ENCODE results near the gene MRPL41.
"Not testable (repeated sequence)": the region's sequence is repeated elsewhere in the genome, so short reads cannot be mapped to it uniquely, and the experiment has no call there.

The MRPL41 gene

DNA sequence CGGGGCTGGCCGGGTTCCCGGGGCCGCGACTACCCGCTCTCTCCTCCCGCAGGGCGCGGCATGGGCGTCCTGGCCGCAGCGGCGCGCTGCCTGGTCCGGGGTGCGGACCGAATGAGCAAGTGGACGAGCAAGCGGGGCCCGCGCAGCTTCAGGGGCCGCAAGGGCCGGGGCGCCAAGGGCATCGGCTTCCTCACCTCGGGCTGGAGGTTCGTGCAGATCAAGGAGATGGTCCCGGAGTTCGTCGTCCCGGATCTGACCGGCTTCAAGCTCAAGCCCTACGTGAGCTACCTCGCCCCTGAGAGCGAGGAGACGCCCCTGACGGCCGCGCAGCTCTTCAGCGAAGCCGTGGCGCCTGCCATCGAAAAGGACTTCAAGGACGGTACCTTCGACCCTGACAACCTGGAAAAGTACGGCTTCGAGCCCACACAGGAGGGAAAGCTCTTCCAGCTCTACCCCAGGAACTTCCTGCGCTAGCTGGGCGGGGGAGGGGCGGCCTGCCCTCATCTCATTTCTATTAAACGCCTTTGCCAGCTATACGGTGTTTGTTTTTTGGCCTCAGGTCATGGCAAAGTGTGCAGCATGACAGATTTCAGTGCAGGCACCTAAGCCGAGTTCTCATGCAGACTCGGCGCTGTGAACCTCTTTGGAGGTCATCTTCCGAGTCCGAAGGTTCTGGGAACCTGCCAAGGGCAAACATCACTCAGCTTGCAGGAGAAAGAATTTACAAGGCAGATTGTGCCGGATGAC lies 516 bp downstream of the MRPL41 start:
- Histone ChIP-seq H3K9me3 (ENCODE audit: control insufficient read depth in 1 of 2, low read length in 2 of 2) (no peaks in the 10 kb centered on the region), H3K4me1 (ENCODE audit: control insufficient read depth in 1 of 2, insufficient read depth in 2 of 2, low read length in 2 of 2) (peaks cover 12 to 21% of the 10 kb centered on the region in 2 donors), H3K36me3 (ENCODE audit: control insufficient read depth in 1 of 2, insufficient read depth in 2 of 2, low read length in 2 of 2) (peaks cover 3 to 20% of the 10 kb centered on the region in 2 donors), H3K9ac (ENCODE audit: low read depth in 1 of 2, low read length in 2 of 2) (peak overlapping the region; percentile 71 to 80), H3K4me3 (ENCODE audit: low read depth in 1 of 2, low read length in 2 of 2) (peak overlapping the region; percentile 87 to 92), H3K27ac (ENCODE audit: low read depth, low read length) (peak overlapping the region; percentile 51), H3K27me3 (ENCODE audit: control insufficient read depth in 1 of 2, insufficient read depth in 2 of 2, low read length in 2 of 2) (no peaks in the 10 kb centered on the region)

DNA sequence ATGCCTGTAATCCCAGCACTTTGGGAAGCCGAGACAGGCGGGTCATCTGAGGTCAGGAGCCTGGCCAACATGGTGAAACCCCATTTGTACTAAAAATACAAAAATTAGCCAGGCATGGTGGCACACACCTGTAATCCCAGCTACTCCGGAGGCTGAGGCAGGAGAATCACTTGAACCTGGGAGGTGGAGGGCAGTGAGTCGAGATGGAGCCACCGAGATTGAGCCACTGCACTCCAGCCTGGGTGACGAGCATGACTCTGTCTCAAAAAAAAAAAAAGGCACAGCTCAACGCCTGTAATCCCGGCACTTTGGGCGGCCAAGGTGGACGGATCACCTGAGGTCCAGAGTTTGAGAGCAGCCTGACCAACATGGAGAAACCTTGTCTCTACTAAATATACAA lies 2.0 kb downstream of the MRPL41 start:
- H3K4me3 ChIP-seq (ENCODE audit: low read depth in 1 of 2, low read length in 2 of 2); H3K27me3 ChIP-seq (ENCODE audit: control insufficient read depth in 1 of 2, insufficient read depth in 2 of 2, low read length in 2 of 2); H3K9me3 ChIP-seq (ENCODE audit: control insufficient read depth in 1 of 2, low read length in 2 of 2); H3K27ac ChIP-seq (ENCODE audit: low read depth, low read length); H3K9ac ChIP-seq (ENCODE audit: low read depth in 1 of 2, low read length in 2 of 2): not testable (repeated sequence)
- Histone ChIP-seq H3K4me1 (ENCODE audit: control insufficient read depth in 1 of 2, insufficient read depth in 2 of 2, low read length in 2 of 2) (peaks cover 12 to 21% of the 10 kb centered on the region in 2 donors), H3K36me3 (ENCODE audit: control insufficient read depth in 1 of 2, insufficient read depth in 2 of 2, low read length in 2 of 2) (peaks cover 3 to 25% of the 10 kb centered on the region in 2 donors)

DNA sequence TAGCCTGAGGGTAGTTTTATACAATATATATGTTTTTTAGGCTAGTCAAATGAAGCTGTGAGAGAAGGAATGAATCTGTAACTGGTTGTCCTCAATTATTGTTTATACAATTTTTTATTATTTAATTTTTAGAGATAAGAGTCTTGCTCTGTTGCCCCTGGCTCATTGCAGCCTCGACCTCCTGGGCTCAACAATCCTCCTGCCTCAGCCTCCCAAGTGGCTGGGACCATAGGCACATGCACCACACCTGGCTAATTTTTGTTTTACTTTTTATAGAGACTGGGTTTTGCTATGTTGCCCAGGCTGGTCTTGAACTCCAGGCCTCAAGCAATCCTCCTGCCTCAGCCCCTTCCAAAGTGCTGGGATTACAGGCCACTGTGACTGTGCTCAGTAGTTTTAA lies 2.7 kb downstream of the MRPL41 start:
- peaks cover 12 to 21% of the 10 kb centered on the region in 2 donors for H3K4me1 ChIP-seq (ENCODE audit: control insufficient read depth in 1 of 2, insufficient read depth in 2 of 2, low read length in 2 of 2)
- H3K4me3 ChIP-seq (ENCODE audit: low read depth in 1 of 2, low read length in 2 of 2): no peak overlapping the region
- no peaks in the 10 kb centered on the region for H3K9me3 ChIP-seq (ENCODE audit: control insufficient read depth in 1 of 2, low read length in 2 of 2)
- H3K9ac ChIP-seq (ENCODE audit: low read depth in 1 of 2, low read length in 2 of 2): no peak overlapping the region
- H3K27me3 ChIP-seq (ENCODE audit: control insufficient read depth in 1 of 2, insufficient read depth in 2 of 2, low read length in 2 of 2): no peaks in the 10 kb centered on the region
- H3K36me3 ChIP-seq (ENCODE audit: control insufficient read depth in 1 of 2, insufficient read depth in 2 of 2, low read length in 2 of 2): peaks cover 3 to 25% of the 10 kb centered on the region in 2 donors
- no peak overlapping the region for H3K27ac ChIP-seq (ENCODE audit: low read depth, low read length)

DNA sequence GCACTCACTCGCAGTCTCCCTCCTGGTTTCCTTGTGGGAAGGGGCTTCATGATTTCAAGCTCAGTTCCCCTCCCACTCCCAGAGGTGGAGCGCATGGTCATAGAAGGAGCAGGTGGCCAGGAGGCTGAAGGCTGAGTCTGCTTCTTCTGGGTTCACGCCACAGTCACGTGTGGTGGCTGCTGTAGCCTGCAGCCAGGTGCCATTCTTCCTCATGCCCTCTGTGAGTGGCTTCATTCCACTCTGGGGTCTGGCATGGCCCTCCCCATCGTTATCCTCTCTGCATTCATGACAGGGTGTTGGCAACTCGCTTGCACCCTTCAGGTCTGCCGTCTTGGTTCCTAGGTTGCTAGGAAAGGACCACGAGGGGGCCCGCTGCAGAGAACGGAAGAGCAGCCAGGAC lies 3.5 kb downstream of the MRPL41 start:
- no peak overlapping the region for H3K9ac ChIP-seq (ENCODE audit: low read depth in 1 of 2, low read length in 2 of 2)
- H3K9me3 ChIP-seq (ENCODE audit: control insufficient read depth in 1 of 2, low read length in 2 of 2): no peaks in the 10 kb centered on the region
- H3K27ac ChIP-seq (ENCODE audit: low read depth, low read length): no peak overlapping the region
- no peaks in the 10 kb centered on the region for H3K27me3 ChIP-seq (ENCODE audit: control insufficient read depth in 1 of 2, insufficient read depth in 2 of 2, low read length in 2 of 2)
- H3K4me3 ChIP-seq (ENCODE audit: low read depth in 1 of 2, low read length in 2 of 2): no peak overlapping the region
- peaks cover 6 to 13% of the 10 kb centered on the region in 2 donors for H3K4me1 ChIP-seq (ENCODE audit: control insufficient read depth in 1 of 2, insufficient read depth in 2 of 2, low read length in 2 of 2)
- peaks cover 6 to 25% of the 10 kb centered on the region in 2 donors for H3K36me3 ChIP-seq (ENCODE audit: control insufficient read depth in 1 of 2, insufficient read depth in 2 of 2, low read length in 2 of 2)

DNA sequence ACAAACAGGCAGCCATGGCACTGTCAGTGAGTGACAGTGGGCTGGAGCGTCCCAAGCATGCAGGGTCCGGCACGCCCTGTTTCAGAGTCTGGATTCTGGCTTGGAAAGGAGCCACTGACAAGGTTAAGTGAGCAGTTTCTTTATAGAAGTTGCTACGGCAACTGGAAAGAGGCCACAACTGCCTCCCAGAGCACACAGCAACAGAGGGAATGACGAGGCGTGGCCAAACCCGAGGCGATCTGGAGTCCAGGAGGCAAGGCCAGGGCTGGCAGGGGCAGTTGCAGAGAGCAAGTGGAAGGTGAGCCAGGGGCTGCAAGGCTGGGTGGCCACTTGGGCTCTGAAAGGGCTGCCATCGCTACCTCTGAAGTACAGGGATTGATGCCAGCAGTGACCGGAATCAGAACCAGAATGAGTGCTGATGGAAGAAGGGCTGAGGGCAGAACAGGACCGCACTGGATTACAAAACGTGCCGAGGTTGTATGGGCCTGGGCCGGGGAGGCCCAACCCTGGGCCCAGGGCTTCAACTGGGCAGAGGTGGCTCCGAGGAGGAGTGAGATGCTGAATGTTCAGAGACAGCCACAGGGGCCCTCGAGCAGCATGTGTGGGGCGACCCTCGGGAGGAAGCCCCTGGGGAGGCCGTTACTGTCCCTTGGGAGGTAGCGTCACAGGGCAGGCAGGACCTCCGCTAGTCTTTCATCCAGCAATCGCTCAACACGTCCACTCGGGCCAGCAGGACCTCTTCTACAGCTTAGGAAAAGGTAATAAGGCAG lies 4.6 kb downstream of the MRPL41 start:
- Histone ChIP-seq H3K27ac (ENCODE audit: low read depth, low read length) (no peak overlapping the region), H3K4me1 (ENCODE audit: control insufficient read depth in 1 of 2, insufficient read depth in 2 of 2, low read length in 2 of 2) (peaks cover 6 to 13% of the 10 kb centered on the region in 2 donors), H3K9ac (ENCODE audit: low read depth in 1 of 2, low read length in 2 of 2) (no peak overlapping the region), H3K9me3 (ENCODE audit: control insufficient read depth in 1 of 2, low read length in 2 of 2) (no peaks in the 10 kb centered on the region), H3K36me3 (ENCODE audit: control insufficient read depth in 1 of 2, insufficient read depth in 2 of 2, low read length in 2 of 2) (peaks cover 6 to 25% of the 10 kb centered on the region in 2 donors), H3K4me3 (ENCODE audit: low read depth in 1 of 2, low read length in 2 of 2) (no peak overlapping the region), H3K27me3 (ENCODE audit: control insufficient read depth in 1 of 2, insufficient read depth in 2 of 2, low read length in 2 of 2) (no peaks in the 10 kb centered on the region)

DNA sequence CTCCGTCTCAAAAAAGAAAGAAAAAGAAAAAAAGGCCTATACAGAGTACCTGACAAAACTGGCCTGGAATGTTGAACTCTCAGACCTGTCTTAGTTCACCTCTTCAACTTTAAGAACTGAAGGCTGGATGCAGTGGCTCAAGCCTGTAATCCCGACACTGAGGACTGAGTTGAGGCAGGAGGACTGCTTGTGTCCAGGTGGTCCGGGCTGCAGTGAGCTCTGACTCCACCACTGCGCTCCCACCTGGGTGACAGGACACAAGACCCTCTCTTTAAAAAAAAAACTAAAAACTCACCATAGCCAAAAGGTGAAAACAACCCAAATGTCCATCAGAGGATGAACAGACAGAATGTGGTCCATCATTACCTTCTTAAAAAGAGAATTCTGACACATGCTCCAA lies 6.4 kb downstream of the MRPL41 start:
- no peak overlapping the region for H3K4me3 ChIP-seq (ENCODE audit: low read depth in 1 of 2, low read length in 2 of 2)
- no peak overlapping the region for H3K9ac ChIP-seq (ENCODE audit: low read depth in 1 of 2, low read length in 2 of 2)
- no peaks in the 10 kb centered on the region for H3K27me3 ChIP-seq (ENCODE audit: control insufficient read depth in 1 of 2, insufficient read depth in 2 of 2, low read length in 2 of 2)
- H3K27ac ChIP-seq (ENCODE audit: low read depth, low read length): no peak overlapping the region
- H3K9me3 ChIP-seq (ENCODE audit: control insufficient read depth in 1 of 2, low read length in 2 of 2): no peaks in the 10 kb centered on the region
- peaks cover 9 to 31% of the 10 kb centered on the region in 2 donors for H3K36me3 ChIP-seq (ENCODE audit: control insufficient read depth in 1 of 2, insufficient read depth in 2 of 2, low read length in 2 of 2)
- peaks cover 0 to 5% of the 10 kb centered on the region in 2 donors for H3K4me1 ChIP-seq (ENCODE audit: control insufficient read depth in 1 of 2, insufficient read depth in 2 of 2, low read length in 2 of 2)

DNA sequence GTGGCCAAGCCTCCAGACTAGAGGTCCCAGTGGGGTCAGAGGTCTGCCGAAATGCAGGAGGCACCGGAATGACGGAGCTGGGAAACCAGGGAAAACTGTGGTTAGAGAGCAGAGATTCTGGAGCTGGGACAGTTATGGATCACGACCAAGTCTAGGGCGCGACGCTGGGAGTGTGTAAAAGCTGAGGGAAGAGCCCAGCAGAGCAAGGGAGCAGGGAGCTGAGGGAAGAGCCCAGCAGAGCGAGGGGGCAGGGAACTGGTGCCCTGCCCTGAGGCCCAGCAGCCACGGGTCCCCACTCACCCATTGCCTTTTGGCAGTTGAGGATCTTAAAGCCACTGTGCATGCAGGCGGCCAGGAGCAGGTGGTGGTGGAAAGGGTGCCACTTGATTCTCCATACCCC lies 12.5 kb downstream of the MRPL41 start:
- H3K9me3 ChIP-seq (ENCODE audit: control insufficient read depth in 1 of 2, low read length in 2 of 2): no peaks in the 10 kb centered on the region
- H3K27me3 ChIP-seq (ENCODE audit: control insufficient read depth in 1 of 2, insufficient read depth in 2 of 2, low read length in 2 of 2): no peaks in the 10 kb centered on the region
- no peak overlapping the region for H3K9ac ChIP-seq (ENCODE audit: low read depth in 1 of 2, low read length in 2 of 2)
- H3K36me3 ChIP-seq (ENCODE audit: control insufficient read depth in 1 of 2, insufficient read depth in 2 of 2, low read length in 2 of 2): peaks cover 11 to 24% of the 10 kb centered on the region in 2 donors
- H3K4me3 ChIP-seq (ENCODE audit: low read depth in 1 of 2, low read length in 2 of 2): no peak overlapping the region
- no peak overlapping the region for H3K27ac ChIP-seq (ENCODE audit: low read depth, low read length)
- no peaks in the 10 kb centered on the region for H3K4me1 ChIP-seq (ENCODE audit: control insufficient read depth in 1 of 2, insufficient read depth in 2 of 2, low read length in 2 of 2)

DNA sequence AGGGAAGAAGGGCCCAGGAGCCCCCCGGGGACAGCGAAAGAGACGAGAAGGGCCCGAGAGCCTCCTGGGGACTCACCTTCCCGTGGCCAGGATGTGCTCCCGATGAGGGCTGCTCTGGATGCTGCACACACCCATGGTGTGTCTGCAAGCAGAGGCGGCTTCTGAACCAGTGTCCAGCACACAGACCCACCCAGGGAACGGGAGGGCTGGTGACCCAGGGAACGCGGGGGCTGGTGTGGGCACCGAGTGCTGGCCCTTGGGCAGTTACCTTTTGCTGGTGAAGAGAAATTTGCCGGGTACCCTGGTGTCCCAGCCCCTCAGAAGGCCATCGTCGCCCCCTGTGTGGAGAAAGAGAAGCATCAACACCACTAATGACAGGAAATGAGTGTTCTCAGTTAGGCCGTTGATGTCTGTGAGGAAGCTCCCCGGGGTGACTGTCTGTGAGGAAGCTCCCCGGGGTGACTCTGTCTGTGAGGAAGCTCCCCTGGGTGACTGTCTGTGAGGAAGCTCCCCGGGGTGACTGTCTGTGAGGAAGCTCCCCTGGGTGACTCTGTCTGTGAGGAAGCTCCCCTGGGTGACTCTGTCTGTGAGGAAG lies 13.2 kb downstream of the MRPL41 start:
- no peaks in the 10 kb centered on the region for H3K27me3 ChIP-seq (ENCODE audit: control insufficient read depth in 1 of 2, insufficient read depth in 2 of 2, low read length in 2 of 2)
- peaks cover 10 to 24% of the 10 kb centered on the region in 2 donors for H3K36me3 ChIP-seq (ENCODE audit: control insufficient read depth in 1 of 2, insufficient read depth in 2 of 2, low read length in 2 of 2)
- H3K4me1 ChIP-seq (ENCODE audit: control insufficient read depth in 1 of 2, insufficient read depth in 2 of 2, low read length in 2 of 2): no peaks in the 10 kb centered on the region
- no peak overlapping the region for H3K9ac ChIP-seq (ENCODE audit: low read depth in 1 of 2, low read length in 2 of 2)
- H3K4me3 ChIP-seq (ENCODE audit: low read depth in 1 of 2, low read length in 2 of 2): no peak overlapping the region
- no peak overlapping the region for H3K27ac ChIP-seq (ENCODE audit: low read depth, low read length)
- H3K9me3 ChIP-seq (ENCODE audit: control insufficient read depth in 1 of 2, low read length in 2 of 2): no peaks in the 10 kb centered on the region

DNA sequence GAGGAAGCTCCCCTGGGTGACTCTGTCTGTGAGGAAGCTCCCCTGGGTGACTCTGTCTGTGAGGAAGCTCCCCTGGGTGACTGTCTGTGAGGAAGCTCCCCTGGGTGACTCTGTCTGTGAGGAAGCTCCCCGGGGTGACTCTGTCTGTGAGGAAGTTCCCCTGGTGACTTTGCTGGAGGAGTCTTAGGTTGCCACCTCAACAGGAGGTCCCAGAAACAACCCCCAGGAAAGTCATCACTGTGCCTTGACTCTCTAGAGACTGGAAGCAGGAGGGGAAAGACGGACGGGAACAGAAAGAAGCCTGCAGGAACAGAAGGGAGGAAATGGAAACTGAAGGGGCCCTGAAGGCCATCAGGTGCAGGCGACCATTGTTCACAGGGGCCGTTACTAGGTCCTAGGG lies 16.8 kb downstream of the MRPL41 start:
- not testable (repeated sequence) for H3K9me3 ChIP-seq (ENCODE audit: control insufficient read depth in 1 of 2, low read length in 2 of 2); H3K9ac ChIP-seq (ENCODE audit: low read depth in 1 of 2, low read length in 2 of 2)
- peaks cover 4 to 34% of the 10 kb centered on the region in 2 donors for H3K36me3 ChIP-seq (ENCODE audit: control insufficient read depth in 1 of 2, insufficient read depth in 2 of 2, low read length in 2 of 2)

DNA sequence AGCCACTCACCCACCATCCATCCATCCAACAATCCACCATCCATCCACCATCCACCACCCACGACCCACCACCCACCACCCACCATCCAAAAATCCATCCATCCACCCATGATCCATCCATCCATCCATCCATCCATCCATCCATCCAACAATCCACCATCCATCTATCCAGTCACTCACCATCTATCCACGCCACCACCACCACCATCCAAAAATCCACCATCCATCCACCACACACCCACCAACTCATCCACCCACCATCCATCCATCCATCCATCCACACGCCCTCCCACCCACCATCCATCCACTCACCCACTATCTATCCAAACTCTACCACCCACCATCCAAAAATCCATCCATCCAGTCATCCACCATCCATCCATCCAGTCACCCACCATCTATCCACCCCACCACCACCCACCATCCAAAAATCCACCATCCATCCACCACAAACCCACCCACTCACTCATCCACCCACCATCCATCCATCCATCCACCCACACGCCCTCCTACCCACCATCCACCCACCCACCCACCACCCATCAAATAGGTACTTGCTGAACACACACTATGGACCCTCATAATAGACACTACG lies 18.0 kb downstream of the MRPL41 start:
- H3K27ac ChIP-seq (ENCODE audit: low read depth, low read length): no peak overlapping the region
- no peaks in the 10 kb centered on the region for H3K9me3 ChIP-seq (ENCODE audit: control insufficient read depth in 1 of 2, low read length in 2 of 2)
- H3K9ac ChIP-seq (ENCODE audit: low read depth in 1 of 2, low read length in 2 of 2): no peak overlapping the region
- H3K36me3 ChIP-seq (ENCODE audit: control insufficient read depth in 1 of 2, insufficient read depth in 2 of 2, low read length in 2 of 2): peaks cover 7 to 31% of the 10 kb centered on the region in 2 donors
- no peak overlapping the region for H3K4me3 ChIP-seq (ENCODE audit: low read depth in 1 of 2, low read length in 2 of 2)
- H3K27me3 ChIP-seq (ENCODE audit: control insufficient read depth in 1 of 2, insufficient read depth in 2 of 2, low read length in 2 of 2): no peaks in the 10 kb centered on the region
- no peaks in the 10 kb centered on the region for H3K4me1 ChIP-seq (ENCODE audit: control insufficient read depth in 1 of 2, insufficient read depth in 2 of 2, low read length in 2 of 2)

More for the DNA sequence above, 16.8 kb downstream of the MRPL41 start:
- H3K4me3 ChIP-seq (ENCODE audit: low read depth in 1 of 2, low read length in 2 of 2); H3K27ac ChIP-seq (ENCODE audit: low read depth, low read length); H3K27me3 ChIP-seq (ENCODE audit: control insufficient read depth in 1 of 2, insufficient read depth in 2 of 2, low read length in 2 of 2); H3K4me1 ChIP-seq (ENCODE audit: control insufficient read depth in 1 of 2, insufficient read depth in 2 of 2, low read length in 2 of 2): not testable (repeated sequence)

Measured in duodenal mucosa (tissue), 2 donors.